Ishikawa (cell line): ENCODE results near the gene COMMD2.

Source experiments
- CEBPB ChIP-seq: IDR thresholded peaks from 2 replicates; pipeline ENCODE4 v1.6.1; 2012
- CREB1 ChIP-seq: IDR thresholded peaks from 2 replicates; pipeline ENCODE4 v1.6.1; 2012; ENCODE audit warnings: low read depth
- EGR1 ChIP-seq: IDR thresholded peaks from 2 replicates; pipeline ENCODE4 v1.6.1; 2012
- EP300 ChIP-seq: IDR thresholded peaks from 2 replicates; pipeline ENCODE4 v1.6.1; 2012; ENCODE audit warnings: borderline replicate concordance
- FOXM1 ChIP-seq: IDR thresholded peaks from 2 replicates; pipeline ENCODE4 v1.6.1; 2012; ENCODE audit warnings: low read depth, borderline replicate concordance
- MAX ChIP-seq: IDR thresholded peaks from 2 replicates; pipeline ENCODE4 v1.6.1; 2012
- NFIC ChIP-seq: IDR thresholded peaks from 2 replicates; pipeline ENCODE4 v1.6.1; 2012
- RAD21 ChIP-seq: IDR thresholded peaks from 2 replicates; pipeline ENCODE4 v1.6.1; 2012; ENCODE audit warnings: low read depth
- REST ChIP-seq: IDR thresholded peaks from 2 replicates; pipeline ENCODE4 v1.6.1; 2012; ENCODE audit warnings: low read depth, mild to moderate bottlenecking
- TAF1 ChIP-seq: IDR thresholded peaks from 2 replicates; pipeline ENCODE4 v1.6.1; 2012; ENCODE audit warnings: low read depth, mild to moderate bottlenecking
- TCF12 ChIP-seq: IDR thresholded peaks from 2 replicates; pipeline ENCODE4 v1.6.1; 2012; ENCODE audit warnings: low read depth
- TEAD4 ChIP-seq: IDR thresholded peaks from 2 replicates; pipeline ENCODE4 v1.6.1; 2012
- USF1 ChIP-seq: IDR thresholded peaks from 2 replicates; pipeline ENCODE4 v1.6.1; 2012
- YY1 ChIP-seq: IDR thresholded peaks from 2 replicates; pipeline ENCODE4 v1.6.1; 2012; ENCODE audit warnings: low read depth
- ZBTB7A ChIP-seq: IDR thresholded peaks from 2 replicates; pipeline ENCODE4 v1.6.1; 2012; ENCODE audit warnings: low read depth

The COMMD2 gene

GRCh38 chr3:149713730-149714654 lies 38.3 kb downstream of the COMMD2 start:
- no peak for TF ChIP-seq EGR1
- TF ChIP-seq REST, result no peak
- no peak for TF ChIP-seq CEBPB
- no peak for TF ChIP-seq TAF1
- no peak for TF ChIP-seq USF1
- no peak for TF ChIP-seq FOXM1
- TF ChIP-seq EP300, result no peak
- TF ChIP-seq RAD21, result no peak
- TF ChIP-seq TCF12, result no peak
- no peak for TF ChIP-seq TEAD4
- TF ChIP-seq YY1, result no peak

- TF ChIP-seq RAD21, result no peak
- TF ChIP-seq USF1, result no peak
- TF ChIP-seq TCF12, result no peak
- no peak for TF ChIP-seq FOXM1
Measured at GRCh38 chr3:149706905-149707304, 45.4 kb downstream of the COMMD2 start.

GRCh38 chr3:149705416-149705815 lies 46.9 kb downstream of the COMMD2 start:
- TF ChIP-seq MAX (no peak), EP300 (no peak), RAD21 (no peak), TAF1 (no peak), TCF12 (no peak)

GRCh38 chr3:149703466-149703865 lies 48.8 kb downstream of the COMMD2 start:
- no peak for TF ChIP-seq FOXM1
- TF ChIP-seq ZBTB7A, result no peak

GRCh38 chr3:149702691-149703441 lies 49.4 kb downstream of the COMMD2 start:
- TF ChIP-seq FOXM1 (no peak), REST (no peak), EP300 (no peak), MAX (no peak), TAF1 (no peak), USF1 (no peak), NFIC (no peak), CREB1 (no peak), TEAD4 (no peak), EGR1 (no peak), YY1 (no peak), ZBTB7A (no peak), CEBPB (no peak)

- TF ChIP-seq REST, result no peak
- TF ChIP-seq EP300, result no peak
- TF ChIP-seq YY1, result no peak
- TF ChIP-seq USF1, result no peak
- TF ChIP-seq TCF12, result no peak
- TF ChIP-seq MAX, result no peak
- no peak for TF ChIP-seq ZBTB7A
- no peak for TF ChIP-seq TEAD4
- no peak for TF ChIP-seq CEBPB
- TF ChIP-seq NFIC, result no peak
- TF ChIP-seq FOXM1, result no peak
Measured at GRCh38 chr3:149701977-149702350, 50.3 kb downstream of the COMMD2 start.
